Gastrocnemius medialis (tissue), 4 donors: ENCODE measurements around the gene ZC3H7A.

Experiments used
- POLR2A ChIP-seq, 2 donors: fragments of 450-650 bp; IDR thresholded peaks; one replicate each; pipeline ENCODE4 v1.6.1; 2017; ENCODE audit warnings: antibody characterized with exemption in 2 of 2, mild to moderate bottlenecking in 2 of 2, moderate library complexity in 2 of 2
- TF ChIP-seq, protein P1 (sequence below), 5 experiments: fragments of 450-650 bp in 3 of 5; fragments of 200-600 bp in 2 of 5; sonication (generic) in 2 of 5; IDR thresholded peaks in 4 of 5; conservative IDR thresholded peaks in 1 of 5; 1 replicate in 4 of 5; 2 replicates in 1 of 5; pipeline ENCODE4 v1.5.1; 2016 to 2019; ENCODE audit warnings: antibody characterized with exemption in 5 of 5, mild to moderate bottlenecking in 3 of 5, moderate library complexity in 3 of 5

DNA sequence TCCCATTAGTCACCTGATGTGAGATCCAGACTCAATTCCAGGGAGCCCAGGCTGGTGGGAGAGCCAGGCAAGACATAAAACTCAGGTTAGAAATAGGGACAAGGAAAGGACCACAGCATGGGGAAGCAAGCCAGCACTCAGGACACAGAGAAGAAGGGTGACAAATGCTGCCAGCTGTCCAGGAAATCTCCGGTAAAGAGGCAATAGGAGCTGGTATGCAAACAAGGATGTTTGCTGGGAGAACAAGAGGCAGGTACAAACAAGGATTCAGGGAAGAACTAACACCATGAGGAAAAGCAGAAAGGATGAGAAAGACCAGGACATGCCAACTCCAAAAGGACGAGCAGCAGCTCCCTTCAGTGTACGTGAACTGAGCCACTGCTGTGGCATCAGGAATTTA, 44.2 kb downstream of the ZC3H7A start:
- TF ChIP-seq, protein P1, sequence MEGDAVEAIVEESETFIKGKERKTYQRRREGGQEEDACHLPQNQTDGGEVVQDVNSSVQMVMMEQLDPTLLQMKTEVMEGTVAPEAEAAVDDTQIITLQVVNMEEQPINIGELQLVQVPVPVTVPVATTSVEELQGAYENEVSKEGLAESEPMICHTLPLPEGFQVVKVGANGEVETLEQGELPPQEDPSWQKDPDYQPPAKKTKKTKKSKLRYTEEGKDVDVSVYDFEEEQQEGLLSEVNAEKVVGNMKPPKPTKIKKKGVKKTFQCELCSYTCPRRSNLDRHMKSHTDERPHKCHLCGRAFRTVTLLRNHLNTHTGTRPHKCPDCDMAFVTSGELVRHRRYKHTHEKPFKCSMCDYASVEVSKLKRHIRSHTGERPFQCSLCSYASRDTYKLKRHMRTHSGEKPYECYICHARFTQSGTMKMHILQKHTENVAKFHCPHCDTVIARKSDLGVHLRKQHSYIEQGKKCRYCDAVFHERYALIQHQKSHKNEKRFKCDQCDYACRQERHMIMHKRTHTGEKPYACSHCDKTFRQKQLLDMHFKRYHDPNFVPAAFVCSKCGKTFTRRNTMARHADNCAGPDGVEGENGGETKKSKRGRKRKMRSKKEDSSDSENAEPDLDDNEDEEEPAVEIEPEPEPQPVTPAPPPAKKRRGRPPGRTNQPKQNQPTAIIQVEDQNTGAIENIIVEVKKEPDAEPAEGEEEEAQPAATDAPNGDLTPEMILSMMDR (IDR thresholded peaks at IDR 0.05 in 4 of 5, conservative IDR thresholded peaks at IDR 0.05 in 1 of 5), result no peak
- no peak for TF ChIP-seq POLR2A (IDR thresholded peaks at IDR 0.05)
